Thyroid gland (tissue), 4 donors: ENCODE data around the gene TLR4.

Source experiments
- CTCF ChIP-seq, 6 experiments: fragments of 200-600 bp in 3 of 6; fragments of 450-650 bp in 3 of 6; sonication (generic) in 3 of 6; IDR thresholded peaks; one replicate each; pipeline ENCODE4 v1.5.1; 2016 to 2019; ENCODE audit warnings: antibody characterized with exemption in 6 of 6, mild to moderate bottlenecking in 2 of 6, inconsistent platforms in 1 of 6, moderate library complexity in 1 of 6
- POLR2A ChIP-seq, 2 donors: fragments of 450-650 bp; IDR thresholded peaks; one replicate each; pipeline ENCODE4 v1.6.1; 2017; ENCODE audit warnings: antibody characterized with exemption in 2 of 2, mild to moderate bottlenecking in 2 of 2, moderate library complexity in 1 of 2

GRCh38 chr9:117771136-117771535 is 66.9 kb downstream of the TLR4 start:
- no peak for TF ChIP-seq CTCF (IDR thresholded peaks at IDR 0.05)
- TF ChIP-seq POLR2A (IDR thresholded peaks at IDR 0.05), result no peak
